GM12874 (cell line): ENCODE data around the gene STX16.

Experiments used
- TF ChIP-seq, protein P1 (sequence below): IDR thresholded peaks from 2 replicates; pipeline ENCODE4 v1.5.1; 2011; ENCODE audit warnings: low read depth, mild to moderate bottlenecking, control low read depth, low read length, moderate library complexity; ENCODE audit not compliant: insufficient read depth

STX16 gene

DNA sequence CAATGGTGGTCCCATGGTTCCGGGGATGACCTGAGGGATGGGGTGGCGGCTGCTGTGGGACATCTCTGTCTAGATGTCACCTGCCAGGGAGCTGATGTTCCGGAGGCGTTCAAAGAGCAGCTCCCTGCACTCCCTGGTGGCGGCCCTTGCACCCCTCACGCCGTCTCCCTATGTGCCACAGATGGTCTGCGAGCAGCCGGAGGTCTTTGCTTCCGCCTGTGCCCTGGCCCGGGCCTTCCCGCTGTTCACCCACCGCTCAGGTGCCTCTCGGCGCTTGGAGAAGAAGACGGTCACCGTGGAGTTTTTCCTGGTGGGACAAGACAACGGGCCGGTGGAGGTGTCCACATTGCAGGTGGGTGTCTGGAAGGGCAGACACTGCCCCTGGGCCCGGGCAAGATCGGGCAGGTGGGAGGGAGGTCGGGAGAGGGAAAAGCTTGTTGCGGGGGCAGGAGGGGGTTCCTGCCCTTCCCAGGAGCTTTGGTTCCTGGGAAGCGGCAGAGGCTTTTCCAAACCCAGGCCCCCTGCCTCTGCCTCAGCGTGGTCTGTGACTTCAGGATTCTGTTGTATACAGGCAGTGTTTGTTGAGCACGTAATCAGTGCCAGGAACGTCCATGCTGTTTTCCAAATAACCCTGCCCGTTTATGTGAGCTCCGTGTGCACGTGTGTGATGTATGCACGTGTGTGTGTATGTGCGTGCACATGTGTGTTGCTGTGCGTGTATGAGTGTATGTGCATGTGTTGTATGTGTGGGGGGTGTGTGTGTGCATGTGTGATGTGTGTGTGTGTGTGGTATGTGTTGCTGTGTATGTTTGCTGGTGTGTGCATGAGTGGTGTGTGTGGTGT is 43.4 kb downstream of the STX16 start:
- TF ChIP-seq, protein P1, sequence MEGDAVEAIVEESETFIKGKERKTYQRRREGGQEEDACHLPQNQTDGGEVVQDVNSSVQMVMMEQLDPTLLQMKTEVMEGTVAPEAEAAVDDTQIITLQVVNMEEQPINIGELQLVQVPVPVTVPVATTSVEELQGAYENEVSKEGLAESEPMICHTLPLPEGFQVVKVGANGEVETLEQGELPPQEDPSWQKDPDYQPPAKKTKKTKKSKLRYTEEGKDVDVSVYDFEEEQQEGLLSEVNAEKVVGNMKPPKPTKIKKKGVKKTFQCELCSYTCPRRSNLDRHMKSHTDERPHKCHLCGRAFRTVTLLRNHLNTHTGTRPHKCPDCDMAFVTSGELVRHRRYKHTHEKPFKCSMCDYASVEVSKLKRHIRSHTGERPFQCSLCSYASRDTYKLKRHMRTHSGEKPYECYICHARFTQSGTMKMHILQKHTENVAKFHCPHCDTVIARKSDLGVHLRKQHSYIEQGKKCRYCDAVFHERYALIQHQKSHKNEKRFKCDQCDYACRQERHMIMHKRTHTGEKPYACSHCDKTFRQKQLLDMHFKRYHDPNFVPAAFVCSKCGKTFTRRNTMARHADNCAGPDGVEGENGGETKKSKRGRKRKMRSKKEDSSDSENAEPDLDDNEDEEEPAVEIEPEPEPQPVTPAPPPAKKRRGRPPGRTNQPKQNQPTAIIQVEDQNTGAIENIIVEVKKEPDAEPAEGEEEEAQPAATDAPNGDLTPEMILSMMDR, result no peak

DNA sequence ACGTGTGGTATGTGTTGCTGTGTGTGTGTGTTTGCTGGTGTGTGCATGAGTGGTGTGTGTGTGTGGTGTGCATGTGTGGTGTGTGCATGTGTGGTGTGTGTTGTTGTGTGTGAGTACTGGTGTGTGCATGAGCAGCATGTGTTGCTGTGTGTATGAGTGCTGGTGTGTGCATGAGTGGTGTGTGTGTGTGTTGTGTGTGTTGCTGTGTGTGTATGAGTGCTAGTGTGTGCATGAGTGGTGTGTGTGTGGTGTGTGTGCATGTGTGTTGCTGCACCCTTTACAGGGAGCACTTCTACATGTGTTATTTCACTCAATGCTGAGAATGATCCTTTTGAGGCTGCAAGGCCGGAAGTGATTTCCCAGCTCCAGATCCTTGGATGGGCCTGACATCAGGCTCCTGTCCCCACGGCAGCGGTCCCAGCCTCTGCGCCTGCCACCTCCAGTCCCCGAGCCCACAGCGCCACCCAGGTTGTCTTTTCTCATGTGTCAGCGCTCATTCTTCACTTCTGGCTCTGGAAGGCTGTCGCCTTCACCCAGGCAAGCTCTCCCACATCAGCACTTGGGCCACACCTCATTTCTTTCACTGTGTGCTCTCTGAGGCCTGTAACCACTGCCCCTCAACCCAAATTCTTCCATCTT is 44.1 kb downstream of the STX16 start:
- TF ChIP-seq, protein P1, result no peak

DNA sequence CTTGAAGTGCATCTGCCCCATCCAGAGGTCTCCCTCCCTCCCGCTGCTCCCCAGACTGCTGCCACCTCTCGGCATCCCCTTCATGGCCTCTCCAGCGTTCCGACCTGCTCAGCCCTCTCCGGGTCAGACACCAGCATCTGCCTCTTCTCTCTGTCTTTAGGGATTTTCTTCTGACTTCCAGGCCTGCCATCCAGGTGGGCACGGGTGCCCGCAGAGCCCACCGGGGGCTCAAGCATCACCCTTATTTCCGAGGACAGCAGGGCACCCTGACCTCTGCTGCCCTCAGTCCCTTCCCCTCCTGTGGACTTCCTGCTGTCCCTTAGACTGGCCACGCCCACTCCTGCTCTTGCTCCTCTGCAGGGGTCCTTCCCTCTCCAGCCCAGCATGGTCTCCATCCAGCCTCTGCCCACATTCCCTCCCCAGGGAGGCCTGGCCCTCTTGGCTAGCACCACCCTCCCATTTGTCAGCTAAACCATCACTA is 44.9 kb downstream of the STX16 start:
- TF ChIP-seq, protein P1, result no peak

DNA sequence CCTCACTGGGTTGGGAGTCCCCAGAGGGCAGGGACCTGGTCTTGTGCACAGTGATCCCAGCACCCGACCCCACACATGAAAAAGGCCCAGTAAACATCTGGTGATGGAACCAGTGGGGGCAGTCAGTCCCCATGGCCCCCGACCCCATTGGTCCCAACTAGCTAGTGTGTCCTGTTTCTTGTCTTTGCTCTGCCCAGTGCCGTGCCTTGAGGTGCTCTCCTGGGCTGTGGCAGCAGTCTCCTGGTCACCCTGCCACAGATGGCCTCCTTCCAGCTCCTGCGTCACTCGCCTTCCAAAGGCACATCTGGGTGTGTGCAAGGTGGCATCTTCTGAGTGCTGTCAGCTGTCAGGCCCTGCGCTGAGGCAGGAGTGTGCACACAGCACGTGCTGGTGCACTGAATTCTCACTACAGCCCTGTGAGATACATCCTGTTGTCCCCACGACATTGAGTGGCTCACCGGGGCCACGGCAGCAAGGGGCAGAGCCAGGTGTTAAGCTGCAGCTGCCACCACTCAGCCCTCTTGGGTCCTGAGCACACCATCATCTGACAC is 45.4 kb downstream of the STX16 start:
- TF ChIP-seq, protein P1, result no peak

DNA sequence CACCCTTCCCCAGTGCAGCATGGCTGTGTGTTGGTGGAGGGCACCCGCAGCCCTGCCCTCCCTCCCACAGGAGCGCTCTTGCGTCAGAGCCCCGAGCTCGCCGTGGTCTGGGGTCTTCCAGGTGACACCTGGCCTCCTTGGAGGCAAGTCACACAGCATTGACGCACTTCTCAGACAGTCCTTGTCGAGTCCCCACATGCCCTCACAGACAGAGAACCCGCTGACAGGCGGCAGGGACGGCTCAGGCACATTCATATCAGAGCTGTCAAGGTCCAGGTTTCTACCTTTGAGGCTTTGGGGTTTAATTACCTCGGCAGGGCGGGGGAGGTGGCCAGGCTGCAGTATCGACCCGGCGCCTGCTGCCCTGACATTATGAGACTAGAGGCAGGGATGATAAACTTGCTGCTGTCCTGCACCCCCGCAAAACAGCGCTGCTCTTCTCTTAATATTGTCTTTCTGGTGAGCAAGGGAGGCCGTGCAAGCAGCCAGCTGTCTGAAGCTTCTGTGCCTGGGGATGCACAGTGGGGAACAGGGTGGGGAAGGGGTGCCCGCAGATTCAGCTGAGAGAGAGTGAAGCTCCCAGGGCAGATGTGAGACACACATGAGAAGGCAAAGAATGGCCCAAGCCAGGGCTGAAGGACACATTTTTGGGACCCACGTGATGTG is 46.3 kb downstream of the STX16 start:
- TF ChIP-seq, protein P1, result no peak

DNA sequence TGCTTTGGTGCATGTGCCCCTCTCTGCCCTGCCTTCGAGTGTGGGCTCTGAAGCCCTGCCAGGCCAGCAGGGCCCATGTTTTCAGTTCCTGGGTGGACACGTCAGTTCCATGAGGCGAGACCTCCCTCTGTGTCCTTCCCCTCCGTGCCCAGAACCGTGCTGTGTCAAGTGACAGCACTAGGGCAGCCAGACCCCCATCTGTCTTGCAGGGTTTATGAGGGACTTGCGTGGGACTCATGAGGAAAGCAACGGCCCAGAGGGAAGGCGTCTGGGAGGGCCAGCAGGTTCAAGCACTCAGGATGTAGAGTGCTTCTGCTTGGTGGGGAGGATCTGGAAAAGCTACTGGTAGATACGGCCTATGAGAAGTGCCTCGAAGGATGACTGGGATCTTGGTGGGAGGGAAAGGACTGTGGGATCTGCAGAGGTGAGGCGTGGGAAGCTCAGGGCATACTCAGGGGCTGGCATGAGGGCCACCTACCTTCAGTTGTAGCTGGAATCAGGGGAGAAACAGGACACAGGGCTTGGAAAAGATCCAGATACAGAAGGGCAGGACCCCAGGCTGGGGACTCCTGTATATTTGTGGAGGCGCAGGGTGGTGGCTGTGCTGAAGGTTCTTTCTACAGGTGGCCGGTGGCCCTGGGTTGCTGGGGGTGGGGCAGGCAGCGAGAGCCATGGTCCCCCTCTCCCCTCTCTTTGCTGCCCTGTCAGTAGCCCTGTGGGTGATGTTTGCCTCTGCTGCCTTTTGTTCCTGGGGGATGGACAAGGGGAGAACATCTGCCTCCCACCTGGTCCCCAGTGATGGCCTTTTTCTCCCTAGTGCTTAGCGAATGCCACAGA is 47.0 kb downstream of the STX16 start:
- TF ChIP-seq, protein P1, result no peak
